ENCODE measurements around the gene ACP6. TPM values are rescaled to one million over a fixed set of nuclear protein-coding genes. Genes with fewer than 3 reads are reported as not detected.

Gene ACP6
- total and polyA plus RNA-seq, 7 donors = 4.1 to 8.8 (median 5.3) TPM

GRCh38 chr1:147654511-147654910 lies 15.8 kb downstream of the ACP6 start:
- no peak overlapping the region for H3K27ac ChIP-seq
- H3K9me3 ChIP-seq = no peaks in the 10 kb centered on the region
- peaks cover 7 to 88% of the 10 kb centered on the region in 2 donors for H3K36me3 ChIP-seq (ENCODE audit: insufficient read depth in 1 of 2, low read depth in 1 of 2)
- intact Hi-C loops (cut with DNase I) = no loop called here
- ATAC-seq = no peak
- H3K4me3 ChIP-seq = no peak overlapping the region
- no peak for DNase-seq
- no peak for TF ChIP-seq CTCF (IDR thresholded peaks at IDR 0.05)
- no peaks in the 10 kb centered on the region for H3K4me1 ChIP-seq
- H3K27me3 ChIP-seq (ENCODE audit: insufficient read depth in 3 of 3, low read length in 2 of 3) = no peaks in the 10 kb centered on the region
- WGBS, 3 donors = 94 to 98% (median 96%) methylated on average over 5 of the region's 5 CpGs

GRCh38 chr1:147652306-147652705 lies 18.0 kb downstream of the ACP6 start:
- no peak for ATAC-seq
- Histone ChIP-seq H3K4me1 (no peaks in the 10 kb centered on the region), H3K4me3 (no peak overlapping the region), H3K9me3 (no peaks in the 10 kb centered on the region), H3K36me3 (ENCODE audit: insufficient read depth in 1 of 2, low read depth in 1 of 2) (peaks cover 8 to 91% of the 10 kb centered on the region in 2 donors), H3K27ac (no peak overlapping the region), H3K27me3 (ENCODE audit: insufficient read depth in 3 of 3, low read length in 2 of 3) (no peaks in the 10 kb centered on the region)
- TF ChIP-seq CTCF (IDR thresholded peaks at IDR 0.05) = no peak
- 84 to 94% (median 88%) methylated on average over 3 of the region's 3 CpGs for WGBS, 3 donors
- intact Hi-C loops (cut with DNase I) = no loop called here
- DNase-seq = no peak

GRCh38 chr1:147651466-147651865 lies 18.9 kb downstream of the ACP6 start:
- H3K4me1 ChIP-seq = no peaks in the 10 kb centered on the region
- 32 to 46% (median 39%) methylated on average over 1 of the region's 1 CpG for WGBS, 3 donors
- H3K27ac ChIP-seq = no peak overlapping the region
- H3K36me3 ChIP-seq (ENCODE audit: insufficient read depth in 1 of 2, low read depth in 1 of 2) = peaks cover 8 to 90% of the 10 kb centered on the region in 2 donors
- no peaks in the 10 kb centered on the region for H3K27me3 ChIP-seq (ENCODE audit: insufficient read depth in 3 of 3, low read length in 2 of 3)
- ATAC-seq (no peak), DNase-seq (no peak)
- no peak overlapping the region for H3K4me3 ChIP-seq
- H3K9me3 ChIP-seq = no peaks in the 10 kb centered on the region
- intact Hi-C loops (cut with DNase I) = no loop called here
- no peak for TF ChIP-seq CTCF (IDR thresholded peaks at IDR 0.05)

- no peak for DNase-seq
- no peak overlapping the region for H3K4me3 ChIP-seq
- intact Hi-C loops (cut with DNase I) = loop anchor here in 1 of 2 donors (2.0 to 10.0 kb wide), 2 partner anchors 28 to 374 kb away; no protein-coding TSS in a partner anchor
- no peak overlapping the region for H3K27ac ChIP-seq
- no peaks in the 10 kb centered on the region for H3K27me3 ChIP-seq (ENCODE audit: insufficient read depth in 3 of 3, low read length in 2 of 3)
- no peak for ATAC-seq
- TF ChIP-seq CTCF (IDR thresholded peaks at IDR 0.05) = no peak
- no peaks in the 10 kb centered on the region for H3K9me3 ChIP-seq
- 93 to 96% (median 95%) methylated on average over 2 of the region's 2 CpGs for WGBS, 3 donors
- H3K4me1 ChIP-seq = no peaks in the 10 kb centered on the region
- H3K36me3 ChIP-seq (ENCODE audit: insufficient read depth in 1 of 2, low read depth in 1 of 2) = peaks cover 8 to 91% of the 10 kb centered on the region in 2 donors
These were observed 21.4 kb downstream of the ACP6 start for GRCh38 chr1:147648933-147649332.

All from psoas muscle (tissue), 8 donors.